NCI-H2196 treated with DMSO at 0.1 percent for 48 hours (cell line): ENCODE results near the gene IFITM1.

Experiments used
- DNase-seq: peaks from one replicate; lab custom pipeline; 2025; ENCODE audit not compliant: unreplicated experiment; lab: John Stamatoyannopoulos, UW

Gene IFITM1

DNA sequence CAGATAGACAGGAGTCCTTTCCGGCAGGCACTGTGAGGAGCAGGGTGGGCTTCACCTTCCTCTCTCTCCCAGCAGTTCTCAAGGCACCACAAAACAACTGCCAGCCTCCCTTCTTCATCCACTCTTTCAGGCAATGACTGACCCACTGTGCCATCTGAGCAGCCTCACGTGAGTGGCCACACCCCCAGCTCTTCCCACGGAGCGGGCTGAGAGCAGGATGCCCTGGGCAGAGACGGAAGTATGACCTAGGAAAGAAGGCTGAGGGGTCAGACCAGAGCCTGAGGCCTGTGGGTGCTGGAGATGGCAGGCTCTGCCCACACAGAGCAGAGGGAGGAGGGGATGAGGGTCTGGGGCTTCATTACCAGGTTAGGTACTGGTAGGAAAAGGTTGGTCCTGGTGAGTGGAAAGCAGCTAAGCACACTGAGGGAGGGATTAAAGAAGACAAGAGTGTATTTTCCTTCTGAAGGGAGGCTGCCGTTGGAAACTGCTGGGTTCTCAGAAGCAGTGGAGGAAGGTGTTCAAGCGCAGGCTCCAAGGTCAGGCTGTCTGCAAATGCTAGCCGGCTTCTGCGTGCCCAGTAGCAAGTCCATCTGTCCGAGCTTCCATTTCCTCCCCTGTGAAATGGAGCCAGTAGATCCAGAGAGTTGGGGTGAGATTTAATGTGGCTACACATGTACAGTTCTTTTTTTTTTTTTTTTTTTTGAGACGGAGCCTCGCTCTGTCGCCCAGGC lies 31.0 kb upstream of the IFITM1 start:
- DNase-seq: no peak

DNA sequence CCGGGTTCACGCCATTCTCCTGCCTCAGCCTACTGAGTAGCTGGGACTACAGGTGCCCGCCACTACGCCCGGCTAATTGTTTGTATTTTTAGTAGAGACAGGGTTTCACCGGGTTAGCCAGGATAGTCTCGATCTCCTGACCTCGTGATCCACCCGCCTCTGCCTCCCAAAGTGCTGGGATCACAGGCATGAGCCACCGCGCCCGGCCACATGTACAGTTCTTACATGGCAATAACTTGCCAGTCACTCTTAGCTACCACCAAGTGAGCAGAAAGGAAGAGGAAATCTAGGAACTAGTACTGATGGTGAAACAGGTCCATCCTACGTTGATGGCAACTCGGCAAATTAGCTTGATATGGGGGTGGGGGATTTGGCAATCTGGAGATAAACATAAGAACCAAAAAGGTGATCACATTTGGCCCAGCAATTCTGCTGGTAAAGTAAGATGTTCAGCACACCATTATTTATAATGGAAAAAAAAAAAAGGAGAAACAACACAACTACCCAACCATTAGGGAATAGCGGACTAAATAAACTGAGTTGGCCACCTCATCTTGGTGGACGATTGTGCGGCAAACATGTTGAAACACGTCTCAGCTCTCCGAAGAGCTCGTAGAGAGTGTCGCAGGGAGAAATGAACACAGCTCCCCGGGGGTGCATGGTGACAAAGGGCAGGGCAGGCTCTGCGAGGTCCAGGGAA lies 30.3 kb upstream of the IFITM1 start:
- DNase-seq: no peak

DNA sequence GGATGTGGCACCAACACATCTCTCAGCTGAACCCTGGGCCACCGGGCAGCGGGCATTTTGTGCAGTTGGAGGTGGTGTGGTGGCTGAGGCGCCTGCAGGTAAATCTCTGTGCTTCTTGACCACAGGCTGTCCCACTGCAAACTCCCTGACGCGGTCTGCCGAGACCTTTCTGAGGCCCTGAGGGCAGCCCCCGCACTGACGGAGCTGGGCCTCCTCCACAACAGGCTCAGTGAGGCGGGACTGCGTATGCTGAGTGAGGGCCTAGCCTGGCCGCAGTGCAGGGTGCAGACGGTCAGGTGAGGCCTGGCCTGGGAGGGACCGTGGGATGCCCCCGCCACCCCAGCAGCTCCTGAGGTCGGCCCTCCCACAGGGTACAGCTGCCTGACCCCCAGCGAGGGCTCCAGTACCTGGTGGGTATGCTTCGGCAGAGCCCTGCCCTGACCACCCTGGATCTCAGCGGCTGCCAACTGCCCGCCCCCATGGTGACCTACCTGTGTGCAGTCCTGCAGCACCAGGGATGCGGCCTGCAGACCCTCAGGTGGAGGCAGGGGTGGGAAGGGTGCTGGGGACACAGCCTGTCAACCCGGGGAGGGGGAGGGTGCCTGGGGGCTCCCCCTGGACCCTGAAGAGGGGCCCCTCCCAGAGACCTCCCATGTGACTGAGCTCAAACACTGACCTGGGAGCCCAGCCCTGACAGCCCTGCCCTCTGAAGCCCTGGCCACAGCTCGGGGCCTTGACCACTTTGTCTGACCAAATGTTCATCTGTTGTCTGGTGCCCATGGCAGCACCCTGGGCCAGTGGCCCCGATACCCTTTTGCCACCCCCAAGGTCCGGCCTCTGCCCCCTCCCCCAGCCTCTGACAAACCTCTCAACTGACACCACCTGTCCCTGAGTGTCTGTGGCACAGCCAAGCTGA lies 29.5 kb upstream of the IFITM1 start:
- no peak for DNase-seq

DNA sequence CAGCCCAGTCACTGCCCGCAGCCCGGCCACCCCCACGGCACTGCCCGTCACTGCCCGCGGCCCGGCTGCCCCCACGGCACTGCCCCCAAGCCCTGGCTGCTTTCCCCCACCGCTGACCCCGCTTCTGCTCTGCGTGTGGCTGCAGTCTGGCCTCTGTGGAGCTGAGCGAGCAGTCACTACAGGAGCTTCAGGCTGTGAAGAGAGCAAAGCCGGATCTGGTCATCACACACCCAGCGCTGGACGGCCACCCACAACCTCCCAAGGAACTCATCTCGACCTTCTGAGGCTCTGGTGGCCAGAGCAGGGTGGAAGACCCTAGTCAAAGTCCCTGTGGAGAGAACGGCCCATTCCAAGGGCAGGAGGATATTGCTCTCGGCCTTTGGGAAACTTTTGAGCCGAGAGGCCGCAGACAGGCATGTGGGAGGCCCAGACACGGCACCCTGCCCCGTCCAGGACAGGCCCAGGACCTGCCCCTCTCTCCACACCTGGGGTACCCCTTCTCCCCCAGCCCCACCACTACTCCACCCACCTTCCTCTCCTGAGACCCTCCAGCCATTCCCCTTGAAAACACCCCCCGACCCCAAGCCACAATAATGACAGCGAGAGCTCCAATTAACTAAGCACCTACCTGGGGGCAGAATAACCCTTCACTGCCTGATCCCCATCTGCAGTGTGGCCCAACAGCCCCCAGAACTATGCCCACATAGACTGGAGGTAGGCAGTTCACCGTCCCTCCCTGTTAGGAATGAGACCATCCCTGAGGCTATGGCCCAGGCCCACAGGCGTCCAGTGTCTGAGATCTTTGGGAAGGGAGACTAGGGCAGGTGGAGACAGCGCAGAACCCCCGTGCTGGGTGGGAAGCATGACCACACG lies 28.6 kb upstream of the IFITM1 start:
- no peak for DNase-seq

DNA sequence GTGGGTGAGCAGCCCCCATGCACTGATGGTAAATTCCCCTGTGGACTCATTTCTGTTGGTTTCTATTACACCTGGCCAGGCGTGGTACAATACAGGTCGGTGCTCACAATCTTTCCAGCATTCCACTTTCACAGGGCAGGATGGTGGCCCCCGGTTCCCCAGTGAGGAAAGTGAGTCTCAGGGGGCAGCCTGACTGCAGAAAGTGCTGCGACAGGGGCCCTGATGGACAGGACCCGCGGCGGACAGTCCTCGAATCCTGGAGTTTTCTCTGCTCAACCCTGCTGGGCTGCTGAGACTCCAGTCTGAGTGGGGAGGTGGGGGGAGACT lies 28.0 kb upstream of the IFITM1 start:
- no peak for DNase-seq

DNA sequence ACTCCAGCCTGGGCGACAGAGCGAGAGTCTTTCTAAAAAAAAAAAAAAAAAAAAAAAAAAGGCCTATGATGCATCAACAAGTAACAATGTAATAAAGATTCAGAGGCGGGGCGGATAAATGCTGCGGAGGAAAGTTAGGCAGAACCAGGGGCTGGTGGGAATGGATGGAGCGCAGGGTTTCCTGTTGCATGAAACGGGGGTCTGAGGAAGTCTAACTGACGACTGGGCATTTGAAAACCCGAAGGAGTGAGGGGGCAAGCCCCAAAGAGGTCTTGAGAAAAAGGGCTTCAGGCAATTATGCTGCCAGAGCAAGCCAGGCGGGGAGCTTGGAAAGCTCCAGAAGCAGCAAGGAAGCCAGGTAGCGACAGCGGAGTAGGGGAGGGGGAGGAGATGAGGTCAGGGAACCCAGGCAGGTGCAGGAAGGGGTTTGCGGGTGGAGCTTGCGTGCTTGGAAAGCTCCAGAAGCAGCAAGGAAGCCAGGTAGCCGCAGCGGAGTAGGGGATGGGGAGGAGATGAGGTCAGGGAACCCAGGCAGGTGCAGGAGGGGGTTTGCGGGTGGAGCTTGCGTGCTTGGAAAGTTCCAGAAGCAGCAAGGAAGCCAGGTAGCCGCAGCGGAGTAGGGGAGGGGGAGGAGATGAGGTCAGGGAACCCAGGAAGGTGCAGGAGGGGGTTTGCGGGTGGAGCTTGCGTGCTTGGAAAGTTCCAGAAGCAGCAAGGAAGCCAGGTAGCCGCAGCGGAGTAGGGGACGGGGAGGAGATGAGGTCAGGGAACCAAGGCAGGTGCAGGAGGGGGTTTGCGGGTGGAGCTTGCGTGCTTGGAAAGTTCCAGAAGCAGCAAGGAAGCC lies 26.6 kb upstream of the IFITM1 start:
- peak; percentile 15 for DNase-seq

DNA sequence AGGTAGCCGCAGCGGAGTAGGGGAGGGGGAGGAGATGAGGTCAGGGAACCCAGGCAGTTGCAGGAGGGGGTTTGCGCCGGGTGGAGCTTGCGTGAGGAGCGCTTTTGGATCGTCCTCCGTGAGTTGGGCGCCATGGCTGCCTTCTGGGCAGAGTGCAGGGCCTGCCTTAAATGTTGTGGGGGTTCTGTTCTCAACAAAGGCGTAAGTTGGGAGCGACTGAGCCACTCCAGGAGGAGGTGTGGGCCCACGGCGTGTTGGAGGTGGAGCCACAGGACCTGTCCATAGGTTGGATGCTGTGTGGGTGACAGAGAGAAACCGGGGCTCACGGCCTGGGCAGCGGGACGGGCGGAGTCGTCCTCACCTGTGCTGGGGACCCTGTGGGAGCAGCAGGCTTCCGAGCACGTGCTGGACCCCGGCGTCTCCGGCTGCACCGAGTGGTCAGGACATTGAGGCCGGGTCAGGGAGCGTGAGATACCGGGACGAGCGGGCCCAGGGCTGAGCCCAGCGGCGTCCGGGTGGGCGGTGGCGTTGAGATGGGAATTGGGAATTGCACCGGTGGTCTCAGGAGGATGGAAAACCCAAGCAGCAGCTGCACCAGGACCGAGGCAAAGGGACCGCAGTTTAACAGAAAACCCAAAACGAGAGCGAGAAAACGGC lies 25.9 kb upstream of the IFITM1 start:
- DNase-seq: no peak

DNA sequence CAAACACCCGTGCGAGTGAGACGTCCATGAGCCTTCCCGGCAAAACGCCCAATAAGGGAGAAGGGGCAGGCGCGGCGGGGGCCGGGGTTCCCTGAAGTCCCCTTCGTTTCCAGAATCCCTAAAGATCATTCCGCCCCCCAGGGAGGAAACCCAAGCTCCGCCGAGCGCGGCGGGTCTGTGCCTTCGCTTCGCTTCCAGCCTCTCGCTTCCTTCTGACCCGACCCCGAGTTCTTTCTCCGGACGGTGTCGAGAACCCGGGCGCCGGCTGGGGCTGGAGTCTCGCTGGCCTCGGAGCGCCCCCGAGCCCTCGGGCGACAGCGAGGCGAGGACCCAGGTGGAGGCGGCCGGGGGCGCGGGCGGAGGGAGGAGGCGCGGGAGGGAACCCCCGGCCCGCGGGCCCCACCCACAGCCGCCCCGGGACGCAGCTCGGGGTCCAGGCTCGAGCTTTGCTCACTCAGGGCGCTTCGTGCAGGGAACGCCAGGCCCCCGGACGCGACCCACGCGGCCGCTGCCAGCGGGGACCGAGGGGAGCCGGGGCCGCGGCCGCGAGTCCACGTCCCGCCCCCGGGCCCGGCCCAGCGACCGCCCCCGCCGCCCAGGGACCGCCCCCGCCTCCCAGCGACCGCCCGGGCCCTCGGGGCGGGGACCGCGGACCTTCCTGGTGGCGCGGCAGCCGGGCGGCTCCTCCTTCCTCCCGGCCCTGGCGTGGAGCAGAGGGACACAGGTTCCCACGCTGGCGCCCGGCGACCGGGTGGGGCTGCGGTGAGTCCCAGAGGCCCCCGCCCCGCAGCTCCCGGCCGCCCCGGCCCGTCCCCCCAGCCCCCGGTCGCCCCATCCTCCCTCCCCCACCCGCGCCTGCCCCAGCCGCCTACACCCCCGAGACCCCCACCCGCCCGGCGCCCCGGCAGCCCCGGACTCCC lies 25.1 kb upstream of the IFITM1 start, which contains the start of gene PGGHG:
TSS of gene PGGHG (plus strand) at position 649 of the 920 bp plus-strand sequence. CDS start 691 bp downstream, outside the sequence.
- peak; percentile 6 for DNase-seq

DNA sequence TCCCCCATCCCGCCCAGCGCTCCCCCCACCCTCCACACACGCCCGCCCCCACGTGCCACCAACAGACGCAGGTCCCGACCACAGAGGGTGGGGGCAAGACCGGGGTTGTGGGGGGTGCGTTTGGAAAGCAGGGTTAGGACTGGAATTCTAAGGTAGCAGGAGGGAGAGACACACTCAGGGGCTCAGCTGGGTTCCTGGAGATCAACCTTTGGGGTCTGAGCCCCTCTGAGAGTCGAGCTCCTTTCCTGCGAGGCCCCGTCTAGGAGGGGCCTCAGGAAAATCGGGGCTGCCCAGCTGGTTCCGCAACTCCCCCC lies 24.5 kb upstream of the IFITM1 start:
- no peak for DNase-seq

DNA sequence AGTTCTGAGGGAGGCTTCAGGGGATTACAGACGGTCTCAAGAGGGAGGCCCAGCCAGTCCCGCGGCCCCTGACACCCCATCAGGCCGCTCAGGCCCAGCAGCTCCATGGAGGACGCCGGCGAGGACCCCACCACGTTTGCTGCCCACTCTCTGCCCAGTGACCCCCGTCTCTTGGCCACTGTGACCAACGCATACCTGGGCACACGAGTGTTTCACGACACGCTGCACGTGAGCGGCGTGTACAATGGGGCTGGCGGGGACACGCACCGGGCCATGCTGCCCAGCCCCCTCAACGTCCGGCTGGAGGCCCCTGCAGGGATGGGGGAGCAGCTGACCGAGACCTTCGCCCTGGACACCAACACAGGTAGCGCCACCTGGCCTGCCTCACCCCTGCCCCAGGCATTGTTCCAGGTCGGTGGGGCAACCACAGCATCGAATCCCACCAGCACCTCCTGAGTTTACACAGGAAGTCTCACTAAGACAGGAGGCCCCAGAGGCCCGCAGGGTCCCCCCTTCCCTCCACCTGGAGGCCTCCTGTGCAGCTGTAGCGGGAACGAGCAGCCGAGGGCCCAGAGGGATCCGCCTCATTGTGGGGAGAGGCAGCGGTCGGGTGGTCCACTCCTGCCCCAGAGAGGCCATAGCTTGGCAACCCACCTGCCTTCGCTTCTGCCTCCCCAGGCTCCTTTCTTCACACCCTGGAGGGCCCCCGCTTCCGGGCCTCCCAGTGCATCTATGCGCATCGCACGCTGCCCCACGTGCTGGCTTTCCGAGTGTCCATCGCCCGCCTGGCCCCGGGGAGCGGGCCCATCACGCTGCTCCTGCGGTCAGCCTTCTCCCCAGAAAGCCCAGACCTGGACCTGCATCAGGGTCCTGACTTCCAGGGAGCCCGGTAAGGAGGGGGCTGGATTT lies 23.9 kb upstream of the IFITM1 start:
- no peak for DNase-seq

DNA sequence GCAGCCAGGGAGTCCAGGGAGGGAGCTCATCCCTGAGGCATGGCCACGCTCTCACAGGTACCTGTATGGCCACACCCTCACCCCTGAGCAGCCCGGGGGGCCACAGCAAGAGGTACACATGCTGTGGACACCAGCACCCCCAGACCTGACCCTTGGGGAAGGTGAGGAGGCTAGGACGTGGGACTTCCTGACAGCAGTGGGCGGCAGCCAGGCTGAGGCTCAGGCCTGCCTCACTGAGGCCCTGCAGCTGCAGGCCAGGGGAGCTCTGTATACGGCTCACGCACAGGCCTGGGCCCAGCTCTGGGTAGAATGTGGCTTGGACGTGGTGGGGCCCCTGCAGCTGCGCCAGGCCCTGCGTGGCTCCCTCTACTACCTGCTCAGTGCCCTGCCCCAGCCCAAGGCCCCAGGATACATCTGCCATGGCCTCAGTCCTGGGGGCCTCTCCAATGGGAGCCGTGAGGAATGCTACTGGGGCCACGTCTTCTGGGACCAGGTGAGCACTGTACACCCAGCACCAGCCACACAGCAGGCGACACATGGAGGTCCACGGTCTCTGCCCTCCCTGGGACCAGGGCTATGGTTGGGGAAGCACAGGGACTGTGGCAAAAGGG lies 23.1 kb upstream of the IFITM1 start:
- DNase-seq: no peak

DNA sequence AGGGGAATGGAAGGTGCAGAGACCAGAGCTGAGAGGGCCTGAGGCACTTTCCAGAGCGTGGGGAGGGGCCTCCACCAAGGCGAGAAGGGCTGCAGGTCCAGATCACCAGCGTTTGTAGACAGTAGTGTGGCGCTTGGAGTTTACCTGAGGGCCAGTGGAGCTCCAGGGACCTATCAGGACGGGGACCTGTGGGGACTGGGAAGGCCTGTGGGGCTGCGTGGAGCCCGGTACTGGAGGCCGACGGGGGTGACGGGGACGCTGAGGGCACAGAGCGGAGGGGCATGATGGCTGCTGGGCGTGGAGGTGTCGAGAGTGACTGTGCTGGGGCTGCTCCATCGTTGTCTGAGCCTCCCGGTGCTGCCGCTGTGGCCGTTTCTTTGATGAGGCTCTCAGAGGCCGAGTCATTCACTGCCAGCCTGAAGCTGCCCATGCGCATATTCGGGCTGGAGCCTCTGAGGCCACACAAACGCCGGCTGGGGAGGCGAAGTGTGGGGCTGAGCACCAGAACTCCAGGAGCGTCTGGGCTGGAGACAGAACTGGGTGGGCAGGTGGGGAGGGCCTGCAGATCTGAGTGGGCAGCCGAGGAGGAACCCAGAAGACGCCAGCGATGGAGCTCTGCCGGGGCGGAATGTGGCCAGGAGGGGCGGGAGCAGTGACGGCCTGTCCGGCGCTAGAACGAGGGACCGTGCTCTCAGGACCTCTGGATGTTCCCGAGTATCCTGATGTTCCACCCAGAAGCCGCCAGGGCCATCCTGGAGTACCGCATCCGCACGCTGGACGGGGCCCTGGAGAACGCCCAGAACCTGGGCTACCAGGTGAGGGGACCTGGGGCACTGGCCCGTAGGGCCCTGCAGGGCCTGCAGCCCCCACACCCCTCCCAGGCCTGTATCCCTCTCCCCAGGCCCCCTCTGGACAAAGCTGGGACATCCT lies 22.3 kb upstream of the IFITM1 start:
- no peak for DNase-seq

DNA sequence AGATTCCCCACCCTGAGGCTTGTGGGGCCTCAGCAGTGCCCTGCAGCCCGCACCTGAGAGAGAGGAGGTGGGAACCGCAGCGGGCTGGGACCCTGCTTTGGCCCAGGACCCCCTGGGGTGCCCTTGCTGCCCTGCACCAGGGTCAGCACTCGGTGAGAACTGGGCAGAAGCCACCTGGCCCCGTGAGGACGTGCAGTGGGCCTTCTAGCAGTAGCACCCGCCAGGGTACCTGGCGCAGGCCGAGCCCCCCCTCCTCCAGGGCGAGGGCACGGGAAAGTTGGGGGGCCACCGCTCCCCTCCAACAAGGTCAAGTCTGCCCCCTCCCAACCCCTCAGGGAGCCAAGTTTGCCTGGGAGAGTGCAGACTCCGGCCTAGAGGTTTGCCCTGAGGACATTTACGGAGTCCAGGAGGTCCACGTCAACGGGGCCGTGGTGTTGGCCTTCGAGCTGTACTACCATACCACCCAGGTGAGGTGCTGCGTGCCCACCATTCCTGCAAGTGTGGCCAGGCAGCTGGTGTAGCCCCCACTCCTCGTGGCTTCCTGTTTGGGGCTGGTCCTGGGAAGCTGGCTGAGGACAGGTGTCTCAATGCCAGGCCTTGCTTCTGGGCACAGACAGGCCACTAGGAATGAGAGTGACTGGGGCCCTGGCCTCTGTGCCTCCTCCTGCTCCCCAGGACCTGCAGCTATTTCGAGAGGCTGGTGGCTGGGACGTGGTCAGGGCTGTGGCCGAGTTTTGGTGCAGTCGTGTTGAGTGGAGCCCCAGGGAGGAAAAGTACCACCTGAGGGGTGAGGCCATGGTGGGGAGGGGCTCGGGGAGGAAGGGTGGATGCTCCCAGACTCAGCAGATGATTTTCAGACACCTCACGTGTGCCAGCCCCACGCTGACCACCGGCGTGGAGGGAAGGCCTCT lies 21.4 kb upstream of the IFITM1 start:
- DNase-seq: no peak

DNA sequence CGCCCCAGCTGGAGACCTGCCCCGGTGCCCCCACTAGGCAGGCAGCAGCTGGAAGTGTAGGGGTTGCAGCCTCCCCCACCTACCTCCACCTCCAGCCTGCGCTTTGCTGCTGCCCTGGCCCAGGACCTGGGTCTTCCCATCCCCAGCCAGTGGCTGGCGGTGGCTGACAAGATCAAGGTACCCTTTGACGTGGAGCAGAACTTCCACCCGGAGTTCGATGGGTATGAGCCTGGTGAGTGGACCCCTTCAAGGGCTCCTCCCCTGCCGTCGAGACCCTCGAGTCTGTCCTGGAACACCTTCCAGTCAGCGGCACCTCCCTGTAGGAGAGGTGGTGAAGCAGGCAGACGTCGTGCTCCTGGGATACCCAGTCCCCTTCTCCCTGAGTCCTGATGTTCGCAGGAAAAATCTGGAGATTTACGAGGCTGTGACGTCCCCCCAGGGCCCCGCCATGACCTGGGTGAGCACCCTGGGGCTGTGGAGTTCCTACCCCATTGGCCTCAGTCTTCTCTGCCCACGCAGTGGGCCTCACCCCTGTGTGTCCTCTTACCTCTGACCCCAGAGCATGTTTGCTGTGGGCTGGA lies 20.5 kb upstream of the IFITM1 start:
- DNase-seq: no peak
